HPDE6-E6E7 (cell line): Measurements from ENCODE around the gene AKAP6.
"Not testable (repeated sequence)": the region's sequence is repeated elsewhere in the genome, so short reads cannot be mapped to it uniquely, and the experiment has no call there.

ENCODE experiments used
- DNase-seq: peaks from one replicate; pipeline ENCODE4 v3.0.0; 2011; ENCODE audit warnings: missing footprints; ENCODE audit errors: extremely low spot score

Gene AKAP6

GRCh38 chr14:32756775-32757174, 427.7 kb downstream of the AKAP6 start:
- DNase-seq: no peak

GRCh38 chr14:32757568-32757967, 428.5 kb downstream of the AKAP6 start:
- DNase-seq: no peak

- DNase-seq: no peak
Measured at GRCh38 chr14:32761381-32761968, 432.4 kb downstream of the AKAP6 start.

GRCh38 chr14:32762886-32763285, 433.8 kb downstream of the AKAP6 start:
- DNase-seq: no peak

GRCh38 chr14:32763673-32764072, 434.6 kb downstream of the AKAP6 start:
- DNase-seq: no peak

- no peak for DNase-seq
Measured at GRCh38 chr14:32764131-32764530, 435.0 kb downstream of the AKAP6 start.

- no peak for DNase-seq
Measured at GRCh38 chr14:32770422-32770821, 441.3 kb downstream of the AKAP6 start.

- DNase-seq: no peak
Measured at GRCh38 chr14:32774214-32774613, 445.1 kb downstream of the AKAP6 start.

- no peak for DNase-seq
Measured at GRCh38 chr14:32779840-32780239, 450.7 kb downstream of the AKAP6 start.

- no peak for DNase-seq
Measured at GRCh38 chr14:32784405-32784804, 455.3 kb downstream of the AKAP6 start.

GRCh38 chr14:32785585-32785984, 456.5 kb downstream of the AKAP6 start:
- no peak for DNase-seq

- no peak for DNase-seq
Measured at GRCh38 chr14:32786886-32787285, 457.8 kb downstream of the AKAP6 start.

GRCh38 chr14:32793033-32793432, 463.9 kb downstream of the AKAP6 start:
- not testable (repeated sequence) for DNase-seq

GRCh38 chr14:32800320-32800719, 471.2 kb downstream of the AKAP6 start:
- DNase-seq: no peak

GRCh38 chr14:32802295-32802694, 473.2 kb downstream of the AKAP6 start:
- DNase-seq: no peak

- no peak for DNase-seq
Measured at GRCh38 chr14:32805979-32806378, 476.9 kb downstream of the AKAP6 start.

- no peak for DNase-seq
Measured at GRCh38 chr14:32808644-32809043, 479.5 kb downstream of the AKAP6 start.

GRCh38 chr14:32809255-32809654, 480.2 kb downstream of the AKAP6 start:
- DNase-seq: no peak

GRCh38 chr14:32813401-32813800, 484.3 kb downstream of the AKAP6 start:
- no peak for DNase-seq

GRCh38 chr14:32814721-32815120, 485.6 kb downstream of the AKAP6 start:
- DNase-seq: no peak

GRCh38 chr14:32816588-32816987, 487.5 kb downstream of the AKAP6 start:
- DNase-seq: no peak

- DNase-seq: no peak
Measured at GRCh38 chr14:32817780-32818179, 488.7 kb downstream of the AKAP6 start.

GRCh38 chr14:32818581-32818980, 489.5 kb downstream of the AKAP6 start:
- DNase-seq: no peak

GRCh38 chr14:32820181-32820580, 491.1 kb downstream of the AKAP6 start:
- DNase-seq: no peak
